BLaER1 treated with 17β-estradiol and CSF1 and Interleukin-3, amounts not matched to agents 10 nM and 100 nM (cell line): ENCODE results near the gene CYTH1.

Experiments used
- H3K27ac ChIP-seq, 11 experiments: shearing (Covaris generic); formaldehyde crosslinking; 2 replicates each; pipeline ENCODE4 v1.8.1; 2022
- H3K27me3 ChIP-seq, 11 experiments: shearing (Covaris generic); formaldehyde crosslinking; 2 replicates each; pipeline ENCODE4 v1.8.1; 2022
- H3K36me3 ChIP-seq, 11 experiments: shearing (Covaris generic); formaldehyde crosslinking; 2 replicates each; pipeline ENCODE4 v1.8.1; 2022
- H3K4me1 ChIP-seq, 10 experiments: shearing (Covaris generic); formaldehyde crosslinking; 2 replicates each; pipeline ENCODE4 v1.8.1; 2022
- H3K4me2 ChIP-seq, 11 experiments: shearing (Covaris generic); formaldehyde crosslinking; 2 replicates each; pipeline ENCODE4 v1.8.1; 2022
- H3K4me3 ChIP-seq, 10 experiments: shearing (Covaris generic); formaldehyde crosslinking; 2 replicates each; pipeline ENCODE4 v1.8.1; 2022
- H3K9ac ChIP-seq, 11 experiments: shearing (Covaris generic); formaldehyde crosslinking; 2 replicates each; pipeline ENCODE4 v1.8.1; 2022
- H3K9me3 ChIP-seq, 11 experiments: shearing (Covaris generic); formaldehyde crosslinking; replicated peaks in 1 of 11; 2 replicates each; pipeline ENCODE4 v1.8.1; 2022
- H4K20me1 ChIP-seq, 11 experiments: shearing (Covaris generic); formaldehyde crosslinking; 2 replicates each; pipeline ENCODE4 v1.8.1; 2022
- Cebpa-rat ChIP-seq, 11 experiments: shearing (Covaris generic); IDR thresholded peaks; 2 replicates each; pipeline ENCODE4 v1.8.1; 2022

Gene CYTH1

DNA sequence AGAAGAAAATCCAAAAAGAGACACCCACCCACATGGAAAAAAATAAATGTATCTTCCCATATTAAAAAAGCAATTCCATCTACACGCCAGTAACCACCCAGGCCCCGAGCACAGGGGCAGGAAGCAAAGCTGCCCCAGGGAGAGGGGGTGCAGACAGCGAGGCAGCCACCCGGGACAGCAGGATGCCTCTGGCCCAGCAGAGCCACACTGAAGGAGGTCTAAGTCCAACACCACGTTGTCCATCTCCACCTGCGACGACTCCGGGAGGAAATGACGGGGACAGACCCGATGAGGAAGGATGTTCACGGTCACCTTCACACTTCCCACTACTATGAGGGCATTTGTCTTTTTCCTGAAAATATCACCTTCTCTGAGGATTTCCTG, 14.4 kb upstream of the CYTH1 start:
- peak overlapping the region in 9 of 11 experiments; percentile 32 to 73 (median 54); a peak in 18 of 22 replicates for H3K27ac ChIP-seq
- TF ChIP-seq Cebpa-rat (IDR thresholded peaks at IDR 0.05): no peak
- H3K4me2 ChIP-seq: peak overlapping the region; percentile 71 to 86 (median 81)
- H3K36me3 ChIP-seq: peaks cover 81 to 97% (median 93%) of the 10 kb centered on the region in 11 experiments
- peaks cover 8 to 84% (median 30%) of the 10 kb centered on the region in 11 experiments; a peak in 17 of 22 replicates for H4K20me1 ChIP-seq
- H3K27me3 ChIP-seq: no peaks in the 10 kb centered on the region
- peak overlapping the region in 4 of 10 experiments; percentile 0 to 42 (median 15); a peak in 2 of 20 replicates for H3K4me3 ChIP-seq
- peaks cover 69 to 90% (median 86%) of the 10 kb centered on the region in 10 experiments for H3K4me1 ChIP-seq
- no peaks in the 10 kb centered on the region for H3K9me3 ChIP-seq
- peak overlapping the region in 10 of 11 experiments; percentile 3 to 66 (median 38); a peak in 13 of 22 replicates for H3K9ac ChIP-seq

DNA sequence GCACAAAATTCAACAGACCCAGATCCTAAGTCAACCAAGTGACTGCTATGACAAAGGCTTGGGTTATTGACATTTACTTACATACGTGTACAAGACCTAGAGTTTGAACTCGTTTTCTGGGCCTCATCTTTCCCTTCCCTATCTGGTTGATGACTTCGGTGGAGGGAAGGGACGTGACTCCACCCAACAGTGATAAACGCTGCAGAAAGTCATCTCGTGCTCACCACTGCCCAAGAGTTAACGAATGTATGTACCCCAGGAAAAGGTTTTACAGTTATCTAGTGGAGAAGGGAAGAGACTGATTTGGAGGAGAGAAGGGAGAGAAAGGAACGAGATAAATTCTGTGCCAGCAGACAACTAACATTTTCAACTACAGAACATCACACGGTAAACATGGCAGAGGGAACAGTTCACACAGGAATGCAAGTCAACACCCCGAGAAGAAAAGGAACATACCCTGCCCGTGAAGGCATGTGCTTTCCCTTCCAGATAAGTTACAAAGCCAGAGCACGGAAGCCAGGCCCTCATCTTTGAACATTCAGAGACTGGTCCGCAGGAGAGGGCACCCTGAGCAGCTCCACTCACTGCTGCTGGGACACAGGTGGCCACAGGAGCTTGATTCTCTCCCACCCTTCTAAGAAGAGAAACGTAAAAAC, 13.9 kb upstream of the CYTH1 start:
- Histone ChIP-seq H3K4me3 (peak overlapping the region in 4 of 10 experiments; percentile 0 to 42 (median 15); a peak in 1 of 20 replicates), H3K27ac (peak overlapping the region in 9 of 11 experiments; percentile 32 to 73 (median 54); a peak in 18 of 22 replicates), H3K9me3 (no peaks in the 10 kb centered on the region), H3K27me3 (no peaks in the 10 kb centered on the region), H3K4me1 (peaks cover 64 to 90% (median 82%) of the 10 kb centered on the region in 10 experiments), H3K4me2 (peak overlapping the region; percentile 71 to 86 (median 81)), H3K9ac (peak overlapping the region in 10 of 11 experiments; percentile 3 to 66 (median 38); a peak in 13 of 22 replicates), H3K36me3 (peaks cover 77 to 96% (median 91%) of the 10 kb centered on the region in 11 experiments), H4K20me1 (peaks cover 6 to 79% (median 30%) of the 10 kb centered on the region in 11 experiments; a peak in 17 of 22 replicates)
- TF ChIP-seq Cebpa-rat (IDR thresholded peaks at IDR 0.05): no peak

DNA sequence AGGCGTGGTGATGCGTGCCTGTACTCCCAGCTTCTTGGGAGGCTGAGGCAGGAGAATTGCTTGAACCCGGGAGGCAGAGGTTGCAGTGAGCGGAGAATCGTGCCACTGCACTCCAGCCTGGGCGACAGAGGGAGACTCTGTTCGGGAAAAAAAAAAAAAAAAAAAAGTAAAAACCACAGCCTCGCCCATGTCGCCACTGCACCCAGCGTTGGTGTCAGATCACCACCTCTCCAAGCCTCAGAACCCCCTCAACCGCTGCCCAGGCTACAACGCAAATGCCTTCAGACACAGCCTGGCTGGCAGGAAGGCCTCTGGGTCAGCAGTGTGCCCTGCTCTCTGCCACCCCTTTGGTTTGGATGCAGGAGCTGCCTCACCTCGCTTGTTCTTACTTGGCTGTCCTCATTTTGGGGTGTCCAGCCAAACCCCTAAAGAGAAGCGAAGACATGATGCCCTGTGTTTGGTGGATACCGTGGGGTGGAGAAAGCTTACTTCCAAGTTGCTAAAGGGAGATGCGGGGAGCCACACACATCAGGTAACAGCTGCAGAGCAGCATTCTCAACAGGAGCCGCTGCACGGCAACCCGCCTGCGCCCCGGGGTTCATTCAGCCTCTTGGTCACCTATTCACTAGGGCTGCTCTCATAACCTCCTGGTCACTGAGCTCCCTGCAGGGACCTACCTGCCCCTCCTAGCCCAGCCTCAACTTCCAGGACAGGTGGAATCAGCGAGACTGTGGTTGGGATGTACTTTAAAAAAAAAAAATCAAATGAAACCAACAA, 13.0 kb upstream of the CYTH1 start:
- Histone ChIP-seq H3K4me1 (peaks cover 61 to 90% (median 80%) of the 10 kb centered on the region in 10 experiments), H3K4me3 (no peak overlapping the region), H4K20me1 (peaks cover 2 to 70% (median 24%) of the 10 kb centered on the region in 11 experiments; a peak in 16 of 22 replicates), H3K27me3 (no peaks in the 10 kb centered on the region), H3K9me3 (no peaks in the 10 kb centered on the region), H3K9ac (0 out of 22 replicates have a peak overlapping the region, but pooled peaks of 1 of the 11 experiments have one; percentile 18), H3K27ac (peak overlapping the region in 1 of 11 experiments; percentile 36; a peak in 2 of 22 replicates), H3K4me2 (peak overlapping the region in 10 of 11 experiments; percentile 71 to 86 (median 82); a peak in 14 of 22 replicates), H3K36me3 (peaks cover 70 to 91% (median 84%) of the 10 kb centered on the region in 11 experiments)
- TF ChIP-seq Cebpa-rat (IDR thresholded peaks at IDR 0.05): no peak

DNA sequence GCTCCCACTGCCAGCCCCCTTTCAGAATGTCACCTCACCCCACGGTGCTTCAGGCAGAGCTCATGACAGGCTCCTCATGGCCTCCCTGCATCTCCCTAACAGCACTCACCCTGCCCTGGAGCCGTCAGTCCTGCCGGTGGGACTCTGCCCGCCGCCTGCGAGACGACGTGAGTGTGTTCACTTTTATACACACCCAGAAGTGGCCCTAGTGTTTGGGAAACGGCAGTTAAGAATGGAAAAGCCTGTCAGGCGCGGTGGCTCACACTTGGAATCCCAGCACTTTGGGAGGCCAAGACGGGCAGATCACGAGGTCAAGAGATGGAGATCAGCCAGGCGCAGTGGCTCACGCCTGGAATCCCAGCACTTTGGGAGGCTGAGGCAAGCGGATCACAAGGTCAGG, 12.3 kb upstream of the CYTH1 start:
- Histone ChIP-seq H4K20me1 (peaks cover 2 to 63% (median 21%) of the 10 kb centered on the region in 11 experiments; a peak in 16 of 22 replicates), H3K9me3 (no peaks in the 10 kb centered on the region), H3K4me1 (peaks cover 61 to 90% (median 80%) of the 10 kb centered on the region in 10 experiments), H3K9ac (no peak overlapping the region), H3K27ac (no peak overlapping the region; a peak in 1 of 22 replicates), H3K4me2 (peak overlapping the region in 2 of 11 experiments; percentile 84 to 85; a peak in 2 of 22 replicates), H3K27me3 (no peaks in the 10 kb centered on the region), H3K4me3 (no peak overlapping the region), H3K36me3 (peaks cover 64 to 84% (median 77%) of the 10 kb centered on the region in 11 experiments)
- no peak for TF ChIP-seq Cebpa-rat (IDR thresholded peaks at IDR 0.05)

DNA sequence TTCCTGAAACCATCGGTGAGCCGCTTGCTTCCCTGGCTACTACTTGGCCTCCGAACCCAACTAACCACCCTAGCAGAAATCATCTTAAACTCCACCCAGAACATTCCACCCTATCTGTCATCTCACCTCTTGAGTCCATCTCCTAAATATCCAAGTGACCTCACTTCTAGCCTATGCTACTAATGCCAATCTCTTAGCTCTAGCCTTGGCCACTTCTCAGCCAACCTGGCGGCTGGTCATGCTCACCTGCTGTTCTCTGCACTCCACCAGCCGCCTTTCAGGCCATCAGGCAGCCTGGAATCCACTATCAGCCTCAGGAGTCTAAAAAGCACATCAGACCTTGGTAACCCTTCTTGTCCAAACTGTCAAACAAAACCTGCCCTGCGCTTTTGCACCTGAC, 11.9 kb upstream of the CYTH1 start:
- H3K9ac ChIP-seq: no peak overlapping the region
- peaks cover 61 to 90% (median 80%) of the 10 kb centered on the region in 10 experiments for H3K4me1 ChIP-seq
- H3K36me3 ChIP-seq: peaks cover 60 to 80% (median 73%) of the 10 kb centered on the region in 11 experiments
- H3K27me3 ChIP-seq: no peaks in the 10 kb centered on the region
- H3K27ac ChIP-seq: no peak overlapping the region; a peak in 1 of 22 replicates
- H4K20me1 ChIP-seq: peaks cover 0 to 59% (median 16%) of the 10 kb centered on the region in 11 experiments; a peak in 14 of 22 replicates
- peak overlapping the region in 1 of 11 experiments; percentile 2; a peak in 1 of 22 replicates for H3K4me2 ChIP-seq
- H3K9me3 ChIP-seq: no peaks in the 10 kb centered on the region
- no peak for TF ChIP-seq Cebpa-rat (IDR thresholded peaks at IDR 0.05)
- H3K4me3 ChIP-seq: no peak overlapping the region

DNA sequence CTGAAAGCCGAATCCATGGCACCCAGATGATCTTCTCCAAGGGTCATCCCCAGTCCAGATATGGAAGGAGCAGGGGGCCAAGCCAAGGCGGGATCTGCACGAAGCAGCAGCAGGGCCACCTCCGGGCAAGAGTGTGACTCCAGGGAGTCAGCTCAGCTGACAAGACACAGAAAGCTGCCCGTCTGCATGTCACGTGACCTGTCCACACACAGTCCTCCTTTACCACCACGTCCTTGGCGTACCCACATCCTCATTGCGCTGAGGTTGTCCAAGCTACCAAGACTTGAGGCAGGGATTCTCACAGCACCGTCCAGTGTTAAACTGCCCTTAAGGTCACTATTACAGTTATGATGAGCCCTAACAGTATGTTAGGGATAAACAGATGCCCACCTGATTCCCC, 11.3 kb upstream of the CYTH1 start:
- no peaks in the 10 kb centered on the region for H3K27me3 ChIP-seq
- peaks cover 55 to 76% (median 69%) of the 10 kb centered on the region in 11 experiments for H3K36me3 ChIP-seq
- no peak overlapping the region for H3K9ac ChIP-seq
- TF ChIP-seq Cebpa-rat (IDR thresholded peaks at IDR 0.05): no peak
- H3K9me3 ChIP-seq: no peaks in the 10 kb centered on the region
- no peak overlapping the region for H3K27ac ChIP-seq
- H3K4me3 ChIP-seq: no peak overlapping the region
- H4K20me1 ChIP-seq: peaks cover 0 to 54% (median 11%) of the 10 kb centered on the region in 11 experiments; a peak in 13 of 22 replicates
- H3K4me1 ChIP-seq: peaks cover 56 to 86% (median 76%) of the 10 kb centered on the region in 10 experiments
- H3K4me2 ChIP-seq: peak overlapping the region in 3 of 11 experiments; percentile 2 to 27 (median 10); a peak in 2 of 22 replicates

DNA sequence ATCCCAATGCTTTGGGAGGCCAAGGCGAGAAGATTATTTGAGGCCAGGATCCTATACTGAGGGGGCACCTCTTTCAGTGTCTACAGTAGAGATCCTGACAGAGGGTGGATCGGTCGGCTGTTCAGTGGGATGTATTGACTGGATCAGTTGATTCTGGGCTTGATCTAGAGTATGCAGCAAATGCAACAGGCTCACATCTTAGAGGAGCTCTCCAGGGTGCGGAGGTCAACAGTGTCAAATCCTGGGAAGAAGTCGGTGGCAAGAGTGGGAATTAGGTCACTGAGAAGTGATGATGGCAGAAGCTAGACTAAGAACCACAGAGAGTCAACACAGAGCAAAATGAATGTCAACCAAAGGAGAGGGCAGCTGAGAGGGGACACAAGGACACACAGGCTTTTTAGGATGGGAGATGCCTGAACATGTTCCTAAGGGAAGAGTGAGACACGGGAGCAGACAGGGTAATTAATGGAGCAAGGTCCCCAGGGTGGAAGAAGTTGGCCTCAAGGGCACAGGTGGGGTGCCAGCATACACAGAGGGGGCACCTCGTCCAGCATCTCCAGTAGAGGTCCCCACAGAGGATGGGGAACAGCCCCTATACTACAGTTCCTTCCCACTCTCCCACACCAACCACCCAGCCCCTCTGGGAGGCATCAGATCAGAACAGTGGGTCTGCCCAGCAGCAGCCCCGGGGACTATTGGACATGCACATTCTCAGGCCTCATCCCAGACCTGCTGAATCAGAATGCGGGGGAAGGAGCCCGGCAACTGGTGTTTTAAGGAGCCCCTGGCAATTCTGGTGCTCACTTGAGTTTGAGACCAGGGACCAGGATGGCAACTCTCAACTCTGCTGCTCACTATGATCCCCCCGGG, 10.0 kb upstream of the CYTH1 start:
- Histone ChIP-seq H3K27ac (peak overlapping the region in 1 of 11 experiments; percentile 4; a peak in 1 of 22 replicates), H3K4me1 (peaks cover 49 to 76% (median 66%) of the 10 kb centered on the region in 10 experiments), H3K9me3 (no peaks in the 10 kb centered on the region), H3K4me2 (peak overlapping the region in 5 of 11 experiments; percentile 8 to 48 (median 32); a peak in 7 of 22 replicates), H4K20me1 (peaks cover 0 to 40% (median 3%) of the 10 kb centered on the region in 11 experiments; a peak in 10 of 22 replicates), H3K36me3 (peaks cover 41 to 65% (median 56%) of the 10 kb centered on the region in 11 experiments), H3K9ac (peak overlapping the region in 1 of 11 experiments; percentile 21; a peak in 3 of 22 replicates), H3K4me3 (no peak overlapping the region), H3K27me3 (no peaks in the 10 kb centered on the region)
- TF ChIP-seq Cebpa-rat (IDR thresholded peaks at IDR 0.05): no peak

DNA sequence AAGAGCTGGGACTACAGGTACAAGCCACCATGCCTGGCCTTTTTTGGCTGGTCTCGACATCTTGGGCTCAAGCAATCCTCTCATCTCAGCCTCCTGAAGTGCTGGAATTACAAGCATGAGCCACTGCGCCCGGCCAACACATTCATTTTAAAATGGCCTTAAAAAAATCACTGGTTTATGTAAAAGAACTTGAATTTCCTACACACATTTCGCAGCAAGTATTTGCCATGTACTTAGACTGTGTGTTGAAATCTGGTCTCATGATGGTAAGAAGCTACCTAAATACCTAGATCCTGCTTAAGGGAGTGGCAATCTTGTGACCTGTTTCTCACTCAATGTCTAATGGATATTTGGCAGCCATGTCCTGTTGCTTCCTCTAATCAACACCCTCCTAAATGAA, 8.5 kb upstream of the CYTH1 start:
- no peak overlapping the region; a peak in 1 of 22 replicates for H3K27ac ChIP-seq
- peaks cover 0 to 25% (median 0%) of the 10 kb centered on the region in 11 experiments; a peak in 2 of 22 replicates for H4K20me1 ChIP-seq
- H3K27me3 ChIP-seq: no peaks in the 10 kb centered on the region
- H3K4me2 ChIP-seq: peak overlapping the region in 7 of 11 experiments; percentile 3 to 51 (median 35); a peak in 6 of 22 replicates
- H3K9ac ChIP-seq: no peak overlapping the region
- peaks cover 45 to 73% (median 60%) of the 10 kb centered on the region in 10 experiments for H3K4me1 ChIP-seq
- TF ChIP-seq Cebpa-rat (IDR thresholded peaks at IDR 0.05): no peak
- no peak overlapping the region for H3K4me3 ChIP-seq
- no peaks in the 10 kb centered on the region for H3K9me3 ChIP-seq
- peaks cover 26 to 50% (median 41%) of the 10 kb centered on the region in 11 experiments for H3K36me3 ChIP-seq
